ENCODE results near the gene CDH4.

The CDH4 gene

DNA sequence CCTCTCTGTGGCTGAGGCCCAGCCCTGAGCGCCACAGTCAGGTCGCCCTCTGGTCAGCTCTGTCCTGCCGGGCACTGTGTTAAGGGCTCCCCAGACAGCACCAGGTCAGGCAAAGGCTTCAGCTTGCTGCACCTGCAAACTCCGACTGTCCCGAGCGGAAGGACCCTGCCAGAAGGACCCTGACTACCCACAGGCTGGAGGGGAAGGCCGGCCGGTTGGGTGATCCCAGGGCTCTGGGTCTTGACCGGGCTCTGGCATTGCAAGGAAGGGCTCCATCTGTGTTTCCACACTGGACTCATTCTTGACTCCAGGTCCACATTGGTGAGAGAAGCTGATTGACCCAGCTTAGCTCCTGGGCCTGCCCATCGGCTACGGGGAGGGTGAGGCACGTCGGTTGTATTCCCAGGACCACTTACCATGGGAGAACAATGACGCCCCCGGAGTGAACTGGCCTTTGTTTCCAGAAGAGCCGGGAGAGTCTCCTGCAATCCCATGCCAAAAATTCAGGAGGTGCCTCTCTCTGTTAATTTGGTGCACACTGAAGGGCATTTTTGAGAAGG, 583.8 kb downstream of the CDH4 start:
- DNase-seq (ENCODE audit: low spot score): no peak
- FAIRE-seq: no peak

GRCh38 chr20:61837200-61837599, 585.1 kb downstream of the CDH4 start:
- DNase-seq (ENCODE audit: low spot score): no peak
- no peak for FAIRE-seq

- DNase-seq (ENCODE audit: low spot score): no peak
- FAIRE-seq: no peak
Observed at GRCh38 chr20:61839223-61839911, 587.3 kb downstream of the CDH4 start.

- DNase-seq (ENCODE audit: low spot score) (no peak), FAIRE-seq (no peak)
Observed at GRCh38 chr20:61839912-61840778, 588.1 kb downstream of the CDH4 start.

DNA sequence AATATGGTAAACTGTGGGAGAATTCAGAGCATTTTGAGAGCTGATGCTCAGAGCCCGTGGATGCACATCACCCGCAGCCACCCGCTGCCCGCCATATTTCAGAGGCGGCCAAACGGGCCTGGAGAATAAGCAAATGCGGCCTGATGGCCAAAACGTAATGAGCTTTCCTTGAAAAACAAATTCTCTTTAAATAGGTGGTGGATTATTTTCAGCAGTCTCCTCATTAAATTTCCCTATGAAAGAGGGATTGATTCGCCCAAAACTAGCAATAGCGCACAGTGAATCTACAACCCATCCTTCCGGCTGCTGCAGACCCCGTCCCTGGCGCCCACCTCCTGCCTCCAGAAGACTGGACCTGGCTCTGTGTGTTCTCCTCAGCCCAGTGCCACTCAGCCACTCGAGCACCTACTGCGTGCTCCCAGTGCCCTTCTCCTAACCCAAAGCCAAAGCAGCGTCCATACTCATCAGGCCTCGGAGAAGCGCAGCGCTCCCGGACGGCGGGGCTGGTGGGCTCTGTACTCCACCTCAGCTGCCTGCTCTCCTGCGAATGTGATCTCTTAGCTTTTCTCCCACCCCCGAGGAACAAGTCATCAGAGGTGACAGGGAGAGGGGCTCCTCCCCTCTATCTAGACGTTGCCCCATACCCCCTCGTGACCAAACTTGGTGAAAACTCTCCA, 588.9 kb downstream of the CDH4 start:
- FAIRE-seq (no peak), DNase-seq (ENCODE audit: low spot score) (no peak)

DNA sequence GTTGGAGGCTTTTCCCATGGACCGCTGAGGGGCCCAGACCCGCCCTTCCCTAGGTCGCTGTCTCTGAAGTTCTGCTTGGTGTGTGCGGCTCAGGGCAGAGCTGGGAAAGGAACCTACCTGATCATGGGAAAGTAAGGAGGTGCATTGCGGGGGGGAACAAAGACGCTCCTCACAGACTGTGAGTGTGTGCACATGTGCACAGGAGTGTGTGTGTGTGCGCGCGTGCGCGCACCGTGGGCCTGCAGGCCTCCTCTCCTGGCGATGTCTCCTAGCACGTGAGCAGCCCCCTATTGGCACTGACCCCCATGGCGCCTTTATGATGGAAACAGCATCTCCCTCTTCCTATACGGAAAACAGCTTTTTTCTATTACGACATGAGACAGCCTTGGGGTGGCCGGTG, 589.5 kb downstream of the CDH4 start:
- DNase-seq (ENCODE audit: low spot score) (no peak), FAIRE-seq (no peak)

DNA sequence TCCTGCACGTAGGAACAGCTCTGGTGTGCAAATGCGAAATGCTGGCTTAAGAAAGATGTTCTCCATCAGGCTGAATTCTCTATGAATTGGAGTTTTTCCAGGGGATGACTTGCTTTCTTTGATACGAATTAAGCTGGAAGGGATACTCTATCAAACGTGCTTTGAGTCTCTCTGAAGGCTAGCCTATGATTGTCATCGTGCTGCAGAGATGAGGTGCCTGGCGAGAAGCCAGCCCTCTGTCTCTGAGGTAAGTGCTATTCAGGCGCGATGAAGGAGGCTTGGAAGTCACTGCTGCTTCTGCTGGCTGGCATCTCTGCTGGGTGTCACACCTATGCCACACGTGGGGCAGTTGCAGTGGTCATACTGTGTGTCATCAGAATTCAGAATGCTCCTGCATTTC, 589.9 kb downstream of the CDH4 start:
- DNase-seq (ENCODE audit: low spot score): no peak
- no peak for FAIRE-seq

GRCh38 chr20:61844621-61845020, 592.6 kb downstream of the CDH4 start:
- DNase-seq (ENCODE audit: low spot score): no peak
- no peak for FAIRE-seq

DNA sequence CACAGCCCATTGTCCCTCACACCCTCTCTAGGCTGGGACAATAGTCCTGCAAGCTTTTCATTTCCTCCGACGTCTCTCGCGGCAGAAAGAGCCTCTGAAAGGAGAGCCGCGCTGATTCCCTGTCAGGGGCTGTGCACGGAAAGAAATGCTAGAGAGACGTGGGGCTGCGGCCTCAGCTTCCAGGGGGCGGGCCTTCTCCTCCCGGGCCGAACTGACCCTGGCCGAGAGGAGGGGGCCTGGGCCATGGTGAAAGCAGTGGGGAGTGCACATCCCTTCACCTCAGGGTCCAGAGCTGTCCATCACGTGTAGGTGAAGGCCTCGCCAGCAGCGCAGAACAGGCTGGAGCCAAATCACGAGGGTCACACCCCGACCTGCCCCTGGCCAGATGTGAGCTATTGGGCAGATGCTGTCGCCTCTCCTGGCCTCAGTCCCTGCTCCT, 593.2 kb downstream of the CDH4 start:
- DNase-seq (ENCODE audit: low spot score) (no peak), FAIRE-seq (no peak)

GRCh38 chr20:61846074-61846473, 594.0 kb downstream of the CDH4 start:
- no peak for DNase-seq (ENCODE audit: low spot score)
- no peak for FAIRE-seq

DNA sequence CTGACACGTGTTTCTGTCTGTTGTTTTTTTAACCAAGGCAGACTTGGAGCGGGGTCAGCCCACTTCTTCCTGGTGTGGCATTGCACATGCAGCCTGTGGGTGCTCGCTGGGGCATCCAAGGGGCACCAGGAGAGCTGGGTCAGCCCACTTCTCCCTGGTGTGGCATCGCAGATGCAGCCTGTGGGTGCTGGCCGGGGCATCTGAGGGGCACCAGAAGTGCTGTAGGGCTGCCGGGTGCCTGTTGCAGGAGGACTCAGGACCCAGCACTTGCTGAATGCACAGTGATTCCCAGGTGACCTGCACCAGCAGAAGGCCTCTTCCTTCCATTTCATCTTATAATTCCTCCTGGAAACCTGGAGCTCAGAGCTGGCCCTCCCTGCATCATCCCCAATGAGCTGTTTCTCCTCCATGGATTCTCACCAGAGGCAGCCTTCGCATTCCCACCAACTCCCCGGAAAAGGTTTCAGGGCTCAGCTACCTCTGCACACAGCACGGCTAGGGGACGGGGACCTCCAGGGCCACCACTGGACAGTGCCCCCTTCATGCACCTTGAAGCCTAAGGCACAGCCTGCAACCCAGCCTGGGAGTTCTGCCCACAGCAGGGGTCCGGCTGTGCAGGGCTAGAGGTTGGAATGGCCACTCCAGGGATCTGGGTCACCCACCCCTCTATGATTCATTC, 594.8 kb downstream of the CDH4 start:
- DNase-seq (ENCODE audit: low spot score): no peak
- no peak for FAIRE-seq

DNA sequence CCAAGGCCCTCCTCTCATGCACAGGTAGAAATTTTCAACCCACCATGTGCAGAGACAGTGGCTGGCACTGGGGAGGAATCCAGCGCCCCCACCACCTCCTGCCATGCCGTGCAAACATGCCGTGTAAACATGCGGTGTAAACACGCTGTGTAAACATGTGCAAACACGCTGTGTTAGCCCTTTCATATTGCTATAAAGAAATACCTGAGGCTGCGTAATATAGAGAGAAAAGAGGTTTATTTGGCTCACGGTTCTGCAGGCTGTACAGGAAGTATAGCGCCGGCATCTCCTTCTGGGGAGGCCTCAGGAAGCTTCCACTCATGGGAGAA, 595.3 kb downstream of the CDH4 start:
- no peak for DNase-seq (ENCODE audit: low spot score)
- FAIRE-seq: no peak

DNA sequence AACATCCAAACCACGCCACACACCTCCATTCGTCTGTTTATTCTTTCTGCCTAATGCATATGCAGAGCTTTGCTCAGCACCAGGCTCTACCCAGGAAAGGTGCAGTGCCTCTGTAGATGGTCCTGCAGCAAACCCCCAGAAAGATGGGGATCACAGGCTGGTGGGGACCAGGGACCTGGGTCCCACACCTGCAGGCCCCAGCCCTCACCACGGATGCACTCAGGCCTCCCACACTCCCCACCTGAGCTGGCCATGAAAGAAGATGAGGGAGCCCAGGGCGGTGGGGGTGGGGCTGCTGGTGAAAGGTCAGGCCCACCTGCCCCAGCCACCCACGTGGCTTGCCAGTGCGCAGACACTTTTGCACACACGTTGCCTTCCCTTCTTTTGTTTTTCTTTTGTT, 595.9 kb downstream of the CDH4 start:
- DNase-seq (ENCODE audit: low spot score) (no peak), FAIRE-seq (no peak)

- DNase-seq (ENCODE audit: low spot score): no peak
Observed at GRCh38 chr20:61848851-61849250, 596.8 kb downstream of the CDH4 start.

GRCh38 chr20:61849376-61849775, 597.3 kb downstream of the CDH4 start:
- FAIRE-seq (no peak), DNase-seq (ENCODE audit: low spot score) (no peak)

More at GRCh38 chr20:61848851-61849250, 596.8 kb downstream of the CDH4 start:
- no peak for FAIRE-seq

- DNase-seq (ENCODE audit: low spot score) (no peak), FAIRE-seq (no peak)
Observed at GRCh38 chr20:61849822-61850221, 597.8 kb downstream of the CDH4 start.

DNA sequence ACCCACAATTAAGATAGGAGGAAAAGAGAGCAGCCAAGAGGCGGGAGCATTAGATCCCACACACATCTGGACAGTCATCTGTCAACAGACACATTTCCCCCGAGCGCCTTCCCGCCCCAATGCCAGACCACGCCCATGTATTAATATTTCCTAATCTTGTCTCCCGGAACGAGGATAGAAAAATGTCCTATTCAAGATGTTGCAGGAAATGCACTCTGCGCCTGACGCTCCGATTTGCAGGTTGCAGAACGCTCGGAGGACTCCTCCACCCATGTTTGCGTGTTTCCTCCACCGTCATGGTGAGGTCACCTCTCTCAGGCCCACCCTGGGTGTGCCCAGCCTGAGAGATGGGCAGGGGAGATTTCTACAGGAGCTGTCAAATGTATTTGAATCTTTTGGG, 598.4 kb downstream of the CDH4 start:
- no peak for DNase-seq (ENCODE audit: low spot score)
- no peak for FAIRE-seq

GRCh38 chr20:61850926-61851900, 599.2 kb downstream of the CDH4 start:
- no peak for DNase-seq (ENCODE audit: low spot score)
- no peak for FAIRE-seq

DNA sequence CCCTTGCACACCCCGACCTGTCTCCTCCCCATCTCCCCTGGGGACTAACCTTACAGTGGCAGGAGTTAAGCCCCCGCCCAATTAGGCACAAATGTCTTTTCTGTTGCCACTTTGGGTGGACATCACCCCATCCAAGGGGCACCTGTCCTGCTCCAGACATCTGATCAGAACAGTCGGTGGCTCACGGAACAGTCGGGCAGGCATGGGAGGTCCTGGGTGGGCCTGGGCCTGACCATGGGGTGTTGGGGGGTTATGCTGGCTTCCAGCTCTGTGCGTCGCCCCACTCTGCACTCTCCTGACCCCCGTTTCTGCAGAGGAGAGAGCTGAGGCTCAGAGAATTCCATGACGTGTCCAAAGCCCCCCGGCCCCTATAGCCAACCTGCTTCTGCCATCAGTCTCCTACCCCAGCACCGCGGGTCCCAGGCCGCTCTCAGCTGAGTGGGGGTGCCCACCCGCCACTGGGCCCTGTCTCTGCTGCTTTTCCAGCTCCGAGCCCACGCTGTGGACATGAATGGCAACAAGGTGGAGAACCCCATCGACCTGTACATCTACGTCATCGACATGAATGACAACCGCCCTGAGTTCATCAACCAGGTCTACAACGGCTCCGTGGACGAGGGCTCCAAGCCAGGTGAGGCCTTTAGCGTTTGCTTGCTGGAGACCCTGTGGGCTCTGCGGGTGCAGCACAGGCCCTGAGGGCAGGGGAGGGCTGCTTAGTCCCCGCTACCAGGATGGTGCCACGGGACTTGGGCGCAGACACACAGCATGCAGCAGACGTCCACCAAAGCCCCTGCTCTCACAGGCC, 600.4 kb downstream of the CDH4 start:
- FAIRE-seq: no peak
- DNase-seq (ENCODE audit: low spot score): no peak
